EH (cell line): Measurements from ENCODE around the gene USP5.

Experiments
- DNase-seq: peaks from one replicate; pipeline ENCODE4 v3.0.0-alpha.2; 2015; ENCODE audit warnings: low read depth

Gene USP5, protein sequence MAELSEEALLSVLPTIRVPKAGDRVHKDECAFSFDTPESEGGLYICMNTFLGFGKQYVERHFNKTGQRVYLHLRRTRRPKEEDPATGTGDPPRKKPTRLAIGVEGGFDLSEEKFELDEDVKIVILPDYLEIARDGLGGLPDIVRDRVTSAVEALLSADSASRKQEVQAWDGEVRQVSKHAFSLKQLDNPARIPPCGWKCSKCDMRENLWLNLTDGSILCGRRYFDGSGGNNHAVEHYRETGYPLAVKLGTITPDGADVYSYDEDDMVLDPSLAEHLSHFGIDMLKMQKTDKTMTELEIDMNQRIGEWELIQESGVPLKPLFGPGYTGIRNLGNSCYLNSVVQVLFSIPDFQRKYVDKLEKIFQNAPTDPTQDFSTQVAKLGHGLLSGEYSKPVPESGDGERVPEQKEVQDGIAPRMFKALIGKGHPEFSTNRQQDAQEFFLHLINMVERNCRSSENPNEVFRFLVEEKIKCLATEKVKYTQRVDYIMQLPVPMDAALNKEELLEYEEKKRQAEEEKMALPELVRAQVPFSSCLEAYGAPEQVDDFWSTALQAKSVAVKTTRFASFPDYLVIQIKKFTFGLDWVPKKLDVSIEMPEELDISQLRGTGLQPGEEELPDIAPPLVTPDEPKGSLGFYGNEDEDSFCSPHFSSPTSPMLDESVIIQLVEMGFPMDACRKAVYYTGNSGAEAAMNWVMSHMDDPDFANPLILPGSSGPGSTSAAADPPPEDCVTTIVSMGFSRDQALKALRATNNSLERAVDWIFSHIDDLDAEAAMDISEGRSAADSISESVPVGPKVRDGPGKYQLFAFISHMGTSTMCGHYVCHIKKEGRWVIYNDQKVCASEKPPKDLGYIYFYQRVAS

DNA sequence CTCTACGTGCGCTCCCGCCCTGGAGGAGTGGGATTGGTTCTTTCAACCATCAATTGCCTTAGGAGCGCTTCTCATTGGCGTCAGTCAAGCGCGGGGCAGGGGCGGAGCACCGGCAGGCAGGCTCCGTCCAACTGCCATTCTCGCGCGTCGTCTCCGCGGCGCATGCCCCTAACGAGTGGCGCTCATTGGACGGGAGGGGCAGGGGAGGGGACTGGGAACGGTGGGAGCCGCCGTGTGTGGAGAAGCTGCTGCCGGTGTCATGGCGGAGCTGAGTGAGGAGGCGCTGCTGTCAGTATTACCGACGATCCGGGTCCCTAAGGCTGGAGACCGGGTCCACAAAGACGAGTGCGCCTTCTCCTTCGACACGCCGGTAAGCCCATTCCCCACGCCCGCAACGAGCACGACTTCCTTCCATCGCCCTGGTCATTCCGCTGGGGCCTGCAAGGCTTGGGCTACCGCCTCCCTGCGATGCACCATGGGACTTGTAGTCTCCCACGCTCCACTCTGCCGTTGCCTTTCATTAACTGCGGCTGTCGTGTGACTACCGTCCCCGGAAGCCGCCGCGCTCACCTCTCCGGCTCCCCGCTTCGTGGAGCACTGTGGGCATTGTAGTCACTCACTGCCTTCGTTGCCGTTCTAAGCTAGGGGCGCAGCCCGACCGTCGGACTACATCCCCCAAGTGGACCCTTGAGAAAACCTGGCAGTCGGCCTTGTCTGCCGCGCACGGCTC lies at the start of gene USP5:
Gene USP5, plus strand, starts transcription at position 230 of the 730 bp plus-strand sequence. Its CDS starts 30 bp downstream, at position 260.
- peak; percentile 100 for DNase-seq

DNA sequence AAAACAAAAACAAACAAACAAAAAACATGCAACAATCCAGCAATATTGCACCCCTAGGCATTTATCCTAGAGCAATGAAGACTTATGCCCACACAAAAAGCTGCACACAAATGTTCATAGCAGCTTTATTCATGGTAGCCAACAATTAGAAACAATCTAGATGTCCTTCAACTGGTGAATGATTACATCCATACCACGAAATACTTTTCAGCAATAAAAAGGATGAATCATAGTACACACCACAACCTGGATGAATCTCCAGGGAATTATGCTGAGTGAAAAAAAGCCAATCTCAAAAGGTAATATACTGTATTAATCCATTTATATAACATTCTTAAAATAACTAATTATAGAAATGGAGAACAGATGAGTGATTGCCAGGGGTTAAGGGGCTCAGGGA lies 44.8 kb upstream of the USP5 start:
- DNase-seq, result no peak

DNA sequence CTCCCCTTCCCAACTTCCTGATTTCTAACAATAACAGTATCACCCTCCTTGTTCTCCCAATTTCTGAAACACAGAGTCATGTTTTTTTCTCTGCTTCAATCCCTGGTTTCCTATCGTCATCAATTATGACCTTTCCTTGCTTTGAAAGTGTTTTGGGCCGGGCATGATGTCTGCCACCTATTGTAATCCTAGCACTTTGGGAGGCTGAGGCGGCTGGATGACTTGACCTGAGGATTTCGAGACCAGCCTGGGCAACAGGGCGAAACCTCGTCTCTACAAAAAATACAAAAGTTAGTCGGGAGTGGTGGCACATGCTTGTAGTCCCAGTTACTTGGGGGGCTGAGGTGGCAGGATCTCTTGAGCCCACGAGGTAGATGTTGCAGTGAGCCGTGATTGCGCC lies 42.9 kb upstream of the USP5 start:
- DNase-seq, result no peak

DNA sequence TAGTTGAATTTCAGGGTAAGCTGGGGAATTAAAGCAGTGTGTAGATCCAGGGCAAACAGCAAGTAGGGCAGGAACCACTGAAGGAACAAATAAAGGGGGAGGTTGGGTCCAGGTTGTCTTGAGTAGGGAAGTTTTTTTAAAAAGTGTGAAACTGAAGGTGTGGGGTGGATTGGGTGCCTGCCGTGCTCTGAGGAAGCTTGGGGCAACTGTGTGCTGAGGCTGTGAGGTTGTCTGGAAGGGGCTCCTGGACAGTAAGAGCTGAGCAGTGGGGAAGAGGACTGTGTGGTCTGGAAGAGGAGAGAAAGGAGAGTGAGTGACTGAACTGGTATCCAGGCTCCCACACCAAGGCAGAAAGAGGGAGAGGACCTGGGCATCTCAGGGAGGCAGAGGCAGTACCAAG lies 41.2 kb upstream of the USP5 start:
- DNase-seq, result no peak

DNA sequence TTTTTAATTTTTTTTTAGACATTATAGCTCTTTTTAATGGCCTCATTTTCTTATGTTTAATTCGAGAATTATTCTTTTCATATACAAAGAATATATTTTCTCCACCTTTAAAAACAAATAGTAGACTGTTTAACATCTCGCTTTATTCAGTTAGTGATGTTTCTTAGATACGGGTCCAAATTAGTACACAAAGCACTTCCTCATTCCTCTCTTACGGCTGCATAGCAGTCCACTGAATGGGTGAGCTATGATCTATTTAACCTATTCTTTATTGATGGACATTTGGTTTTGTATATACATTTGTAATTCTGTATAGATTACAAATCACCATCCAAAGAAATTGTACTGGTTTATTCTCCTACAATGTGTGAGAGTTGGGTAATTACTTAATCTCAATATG lies 38.6 kb upstream of the USP5 start:
- no peak for DNase-seq

DNA sequence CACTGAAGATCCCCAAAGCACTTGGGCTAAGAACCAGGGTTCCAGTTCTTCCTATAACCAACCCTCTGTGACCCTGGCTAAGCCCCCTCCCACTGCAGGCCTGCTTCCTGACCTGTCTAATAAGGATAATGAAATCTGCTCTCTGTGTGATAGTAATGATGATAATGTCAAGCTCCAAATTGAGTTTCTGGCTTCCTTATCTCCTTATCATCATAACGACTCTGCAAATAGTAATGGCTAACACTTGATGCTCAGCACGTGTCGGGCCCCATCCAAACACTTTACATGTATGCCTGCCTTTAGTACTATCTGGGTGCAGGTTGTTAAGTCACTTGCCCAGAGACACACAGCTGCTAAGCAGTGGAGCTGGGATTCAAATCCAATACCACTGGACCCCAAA lies 35.4 kb upstream of the USP5 start:
- no peak for DNase-seq

DNA sequence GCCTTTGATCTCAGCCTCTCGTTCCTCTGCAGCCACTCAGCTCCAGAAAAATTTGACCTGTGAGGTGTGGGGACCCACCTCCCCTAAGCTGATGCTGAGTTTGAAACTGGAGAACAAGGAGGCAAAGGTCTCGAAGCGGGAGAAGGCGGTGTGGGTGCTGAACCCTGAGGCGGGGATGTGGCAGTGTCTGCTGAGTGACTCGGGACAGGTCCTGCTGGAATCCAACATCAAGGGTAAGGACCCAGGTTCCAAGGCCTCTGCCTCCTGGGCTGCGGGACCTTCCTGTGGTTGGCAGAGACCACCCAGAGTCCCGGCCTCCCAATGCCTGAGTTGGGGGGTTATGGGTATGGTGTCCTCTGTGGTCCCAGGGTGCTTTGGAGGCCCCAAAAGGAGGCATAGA lies 34.9 kb upstream of the USP5 start:
- no peak for DNase-seq

DNA sequence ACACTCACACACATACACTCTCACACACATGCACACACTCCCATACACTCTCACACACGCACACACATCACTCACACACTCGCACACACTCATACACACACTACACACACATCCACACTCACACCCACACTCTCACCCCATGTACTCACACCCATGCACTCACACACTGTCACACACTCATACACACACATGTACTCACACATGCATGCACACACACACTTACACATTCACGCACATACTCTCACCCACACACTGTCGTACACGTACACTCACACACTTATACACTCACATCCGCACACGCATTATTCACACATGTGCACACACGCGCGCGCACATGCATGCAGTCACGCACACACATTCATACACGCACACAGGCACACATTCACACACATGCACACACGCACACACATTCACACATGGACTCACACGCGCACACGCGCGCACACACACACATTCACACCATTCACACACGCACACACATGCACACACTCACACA lies 34.2 kb upstream of the USP5 start:
- DNase-seq, result no peak

DNA sequence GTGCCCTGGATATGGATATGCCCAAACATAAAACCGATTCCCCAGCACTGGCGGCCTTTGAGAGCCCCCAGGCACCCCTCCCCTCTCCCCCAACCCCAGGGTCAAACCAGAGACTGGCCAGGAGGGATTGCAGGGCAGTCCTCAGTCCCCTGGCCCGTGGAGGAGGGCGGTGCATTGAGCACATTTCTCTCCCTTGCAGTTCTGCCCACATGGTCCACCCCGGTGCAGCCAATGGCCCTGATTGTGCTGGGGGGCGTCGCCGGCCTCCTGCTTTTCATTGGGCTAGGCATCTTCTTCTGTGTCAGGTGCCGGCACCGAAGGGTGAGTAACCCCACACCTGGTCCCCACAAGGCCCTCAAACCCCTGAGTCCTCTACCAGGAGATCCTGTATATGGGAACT lies 33.7 kb upstream of the USP5 start:
- DNase-seq, result no peak

DNA sequence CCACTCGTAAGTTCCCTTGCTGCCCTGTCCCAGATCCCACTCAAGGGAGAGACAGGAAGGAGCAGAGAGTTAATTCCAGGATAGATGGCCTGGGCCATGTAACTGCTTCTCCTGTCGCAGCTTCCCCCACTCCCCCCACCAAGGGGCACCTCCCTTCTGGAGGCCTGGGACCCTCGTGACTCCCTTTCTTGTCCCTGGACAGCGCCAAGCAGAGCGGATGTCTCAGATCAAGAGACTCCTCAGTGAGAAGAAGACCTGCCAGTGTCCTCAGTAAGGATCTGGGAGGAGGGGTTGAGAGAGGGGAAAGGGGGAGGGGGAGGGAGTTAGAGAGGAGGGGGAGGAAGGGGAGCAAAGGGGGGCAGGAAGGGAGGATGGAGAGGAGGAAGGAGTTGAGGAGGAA lies 33.3 kb upstream of the USP5 start:
- no peak for DNase-seq

DNA sequence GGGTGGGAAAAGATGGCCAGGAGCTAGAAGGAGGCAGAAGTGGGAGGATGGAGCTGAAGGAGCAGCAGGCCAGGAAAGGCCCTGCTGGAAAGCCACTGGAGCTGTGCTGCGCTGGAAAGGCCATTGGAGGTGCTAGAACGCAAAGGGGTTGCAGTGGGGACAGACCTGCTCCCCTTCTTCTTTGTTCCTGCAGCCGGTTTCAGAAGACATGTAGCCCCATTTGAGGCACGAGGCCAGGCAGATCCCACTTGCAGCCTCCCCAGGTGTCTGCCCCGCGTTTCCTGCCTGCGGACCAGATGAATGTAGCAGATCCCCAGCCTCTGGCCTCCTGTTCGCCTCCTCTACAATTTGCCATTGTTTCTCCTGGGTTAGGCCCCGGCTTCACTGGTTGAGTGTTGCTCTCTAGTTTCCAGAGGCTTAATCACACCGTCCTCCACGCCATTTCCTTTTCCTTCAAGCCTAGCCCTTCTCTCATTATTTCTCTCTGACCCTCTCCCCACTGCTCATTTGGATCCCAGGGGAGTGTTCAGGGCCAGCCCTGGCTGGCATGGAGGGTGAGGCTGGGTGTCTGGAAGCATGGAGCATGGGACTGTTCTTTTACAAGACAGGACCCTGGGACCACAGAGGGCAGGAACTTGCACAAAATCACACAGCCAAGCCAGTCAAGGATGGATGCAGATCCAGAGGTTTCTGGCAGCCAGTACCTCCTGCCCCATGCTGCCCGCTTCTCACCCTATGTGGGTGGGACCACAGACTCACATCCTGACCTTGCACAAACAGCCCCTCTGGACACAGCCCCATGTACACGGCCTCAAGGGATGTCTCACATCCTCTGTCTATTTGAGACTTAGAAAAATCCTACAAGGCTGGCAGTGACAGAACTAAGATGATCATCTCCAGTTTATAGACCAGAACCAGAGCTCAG lies 32.6 kb upstream of the USP5 start:
- DNase-seq, result no peak

DNA sequence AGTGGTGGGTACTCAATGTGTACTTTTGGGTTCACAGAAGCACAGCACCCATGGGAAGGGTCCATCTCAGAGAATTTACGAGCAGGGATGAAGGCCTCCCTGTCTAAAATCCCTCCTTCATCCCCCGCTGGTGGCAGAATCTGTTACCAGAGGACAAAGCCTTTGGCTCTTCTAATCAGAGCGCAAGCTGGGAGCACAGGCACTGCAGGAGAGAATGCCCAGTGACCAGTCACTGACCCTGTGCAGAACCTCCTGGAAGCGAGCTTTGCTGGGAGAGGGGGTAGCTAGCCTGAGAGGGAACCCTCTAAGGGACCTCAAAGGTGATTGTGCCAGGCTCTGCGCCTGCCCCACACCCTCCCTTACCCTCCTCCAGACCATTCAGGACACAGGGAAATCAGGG lies 31.8 kb upstream of the USP5 start:
- no peak for DNase-seq

DNA sequence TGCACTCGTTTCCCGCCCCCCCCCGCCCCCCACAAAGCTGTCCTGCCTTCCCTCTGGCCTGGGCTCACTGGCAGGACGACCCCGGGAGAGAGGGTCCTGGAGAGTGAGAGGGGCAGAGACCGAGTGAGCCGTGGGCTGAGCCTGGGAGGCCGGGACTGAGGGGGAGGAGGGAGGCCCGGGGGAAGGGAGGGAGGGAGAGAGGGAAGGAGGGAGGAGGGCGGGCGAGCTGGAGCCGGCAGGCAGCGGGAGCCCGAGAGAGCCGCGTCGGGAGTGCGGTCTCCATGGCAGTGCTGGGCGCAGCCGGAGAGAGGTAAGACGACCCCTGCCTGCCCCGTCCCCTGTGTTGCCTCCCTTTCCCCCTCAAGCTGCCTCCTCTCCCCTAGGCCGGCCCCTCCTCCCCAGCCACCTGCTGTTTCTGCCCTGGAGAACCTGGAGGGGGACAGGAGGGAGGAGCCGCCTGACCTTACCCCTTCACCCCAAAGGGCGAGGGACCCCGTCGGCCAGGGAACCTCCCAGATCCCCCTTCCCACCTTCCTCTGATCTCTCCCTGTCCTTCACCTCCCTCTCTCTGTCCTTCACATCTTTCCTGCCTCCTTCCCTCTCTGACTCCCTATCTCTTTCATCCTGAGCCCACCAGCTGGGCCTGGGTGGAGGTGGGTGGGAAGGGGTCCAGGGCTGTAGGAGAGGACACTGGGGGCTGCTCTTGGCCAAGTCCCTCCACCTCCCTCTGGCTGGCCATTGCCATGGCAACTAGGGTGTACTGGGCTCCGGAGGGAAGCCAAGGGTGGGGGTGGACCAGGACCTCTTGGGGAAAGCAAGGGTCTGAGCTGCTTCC lies 30.1 kb upstream of the USP5 start, which contains the start of gene GPR162:
Gene GPR162, plus strand, starts transcription at position 231 of the 835 bp plus-strand sequence. CDS start 2,078 bp downstream, outside the sequence.
- DNase-seq, result peak; percentile 72

DNA sequence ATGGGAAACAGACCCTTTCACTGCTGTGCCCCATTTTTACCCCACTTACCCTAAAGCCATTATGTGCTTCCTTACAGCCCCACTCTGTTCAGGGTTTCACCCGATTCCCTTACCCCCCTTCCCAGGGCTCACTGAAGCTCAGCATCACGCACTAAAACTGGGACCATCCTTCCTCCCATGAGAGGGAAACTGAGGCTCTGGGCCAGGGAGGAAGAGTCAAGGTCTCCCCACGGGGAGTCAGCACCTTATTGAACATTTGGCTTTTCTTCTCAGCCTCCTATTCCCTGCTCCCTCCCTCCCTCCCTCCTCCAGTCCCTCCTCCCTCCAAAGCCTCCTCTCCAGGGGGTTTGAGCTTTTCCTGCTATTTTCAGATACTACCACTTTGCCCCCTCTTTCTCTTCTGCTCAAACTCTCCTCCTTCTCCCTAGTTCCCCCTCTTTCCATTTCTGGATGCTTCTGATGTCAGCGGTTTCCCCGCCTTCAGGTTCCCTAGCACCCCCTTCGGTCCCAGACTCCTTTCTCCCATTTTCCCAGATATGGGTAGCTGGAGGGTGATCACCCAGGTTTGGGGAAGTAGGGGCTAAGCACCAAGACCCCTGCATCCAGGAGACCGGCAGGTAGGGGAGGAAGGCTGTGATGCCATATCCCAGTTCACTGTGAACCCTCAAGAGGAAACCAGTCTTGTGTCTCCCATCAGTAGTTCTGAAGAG lies 29.4 kb upstream of the USP5 start:
- DNase-seq, result no peak

DNA sequence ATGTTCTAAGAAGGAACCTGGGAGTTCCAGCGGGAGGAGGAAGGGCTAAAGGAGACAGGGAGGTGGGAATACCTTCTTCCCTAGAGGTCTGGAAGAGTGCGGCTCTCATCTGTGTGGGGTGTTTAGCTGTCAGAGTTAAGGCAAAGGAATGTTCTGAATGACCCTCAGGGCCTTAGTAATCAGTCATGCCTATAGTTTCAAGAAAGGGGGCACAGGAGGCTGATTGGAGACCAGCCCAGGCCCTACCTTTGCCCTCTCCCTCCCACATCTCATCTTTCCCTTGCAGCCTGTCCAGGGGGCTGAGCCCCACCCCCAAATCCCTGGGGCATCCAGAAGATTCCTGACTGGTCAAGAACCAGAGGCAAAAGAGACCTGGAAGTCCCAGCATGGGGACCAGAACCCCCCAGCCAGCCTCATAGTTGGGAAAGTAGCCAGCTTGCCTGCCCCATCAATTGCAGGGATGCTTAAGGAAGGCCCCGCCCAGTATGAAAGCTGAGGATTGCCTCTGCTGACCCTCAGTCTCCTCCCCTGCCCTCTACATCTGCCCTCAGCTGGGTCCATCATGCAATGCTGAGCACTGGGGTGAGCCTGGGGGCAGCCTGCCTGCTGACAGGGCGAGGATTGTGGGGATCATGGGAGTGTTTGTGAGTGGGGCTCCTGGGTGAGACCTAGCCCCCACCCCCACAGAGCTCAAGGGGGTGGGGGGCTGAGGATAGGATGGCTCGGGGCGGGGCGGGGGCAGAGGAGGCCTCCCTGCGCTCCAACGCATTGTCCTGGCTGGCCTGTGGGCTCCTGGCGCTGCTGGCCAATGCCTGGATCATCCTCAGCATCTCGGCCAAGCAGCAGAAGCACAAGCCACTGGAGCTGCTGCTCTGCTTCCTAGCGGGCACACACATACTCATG lies 28.5 kb upstream of the USP5 start:
- DNase-seq, result peak; percentile 33

DNA sequence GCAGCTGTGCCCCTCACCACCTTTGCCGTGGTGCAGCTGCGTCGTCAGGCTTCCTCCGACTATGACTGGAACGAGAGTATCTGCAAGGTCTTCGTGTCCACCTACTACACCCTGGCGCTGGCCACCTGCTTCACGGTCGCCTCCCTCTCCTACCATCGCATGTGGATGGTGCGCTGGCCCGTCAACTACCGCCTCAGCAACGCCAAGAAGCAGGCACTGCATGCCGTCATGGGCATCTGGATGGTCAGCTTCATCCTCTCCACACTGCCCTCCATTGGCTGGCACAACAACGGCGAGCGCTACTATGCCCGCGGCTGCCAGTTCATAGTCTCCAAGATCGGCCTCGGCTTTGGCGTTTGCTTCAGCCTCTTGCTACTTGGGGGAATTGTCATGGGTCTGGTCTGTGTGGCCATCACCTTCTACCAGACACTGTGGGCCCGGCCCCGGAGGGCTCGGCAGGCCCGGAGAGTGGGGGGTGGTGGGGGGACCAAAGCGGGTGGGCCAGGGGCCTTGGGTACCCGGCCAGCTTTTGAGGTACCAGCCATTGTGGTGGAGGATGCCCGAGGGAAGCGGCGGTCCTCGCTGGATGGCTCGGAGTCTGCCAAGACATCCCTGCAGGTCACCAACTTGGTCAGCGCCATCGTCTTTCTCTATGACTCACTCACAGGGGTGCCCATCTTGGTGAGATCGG lies 27.7 kb upstream of the USP5 start:
- DNase-seq, result no peak

DNA sequence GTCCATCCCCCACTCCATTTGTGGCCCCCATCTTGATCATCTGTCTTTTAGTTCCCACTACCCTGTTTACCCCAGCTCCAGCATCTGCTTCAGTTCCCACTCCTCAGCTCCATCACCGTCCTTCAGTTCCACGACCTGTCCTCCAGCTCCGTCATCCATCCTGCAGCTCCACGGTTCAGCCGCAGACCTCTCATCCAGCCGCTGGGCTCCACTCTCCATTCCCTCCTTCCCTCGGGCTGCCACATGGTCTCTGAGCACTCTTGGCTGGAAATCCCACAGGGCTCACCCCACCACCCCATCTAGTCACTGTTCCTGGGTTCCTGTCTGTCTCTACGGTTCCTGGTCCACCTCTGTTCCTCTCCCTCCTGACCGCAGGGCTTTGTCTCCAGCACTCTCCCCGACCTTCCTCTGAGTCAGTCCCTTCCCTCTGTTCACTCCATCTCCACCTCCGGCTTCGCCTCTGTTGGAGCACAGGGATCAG lies 27.0 kb upstream of the USP5 start:
- DNase-seq, result peak; percentile 69
